ENCODE data around the gene TRIM27. TPM values are rescaled to one million over a fixed set of nuclear protein-coding genes. Genes with fewer than 3 reads are reported as not detected.

Gene TRIM27
- total and polyA plus RNA-seq, 2 experiments from 2014 or later, result 57.0 to 60.8 TPM

Small RNA genes within 50 kb of the gene (small RNA-seq; reads per million reads assigned to genes)
- not detected for gene RNU6-930P

Other genes starting within 250 kb of the TRIM27 start
- 0.56 and 1.3 TPM in 2 replicates for gene ZNF311, start 81.3 kb upstream of the TRIM27 start, total RNA-seq
- 0.54 and 0.57 TPM in 2 replicates for gene ZNF311, start 81.3 kb upstream of the TRIM27 start, polyA plus RNA-seq
- gene OR2W1, start 121.2 kb upstream of the TRIM27 start, total RNA-seq, result not detected in 2 replicates
- not detected in 2 replicates for gene OR2W1, start 121.2 kb upstream of the TRIM27 start, polyA plus RNA-seq
- gene OR2B3, start 163.3 kb upstream of the TRIM27 start, total RNA-seq, result not detected in 2 replicates
- not detected in 2 replicates for gene OR2B3, start 163.3 kb upstream of the TRIM27 start, polyA plus RNA-seq
- not detected in 2 replicates for gene OR2J1, start 175.5 kb upstream of the TRIM27 start, total RNA-seq
- not detected in 2 replicates for gene OR2J1, start 175.5 kb upstream of the TRIM27 start, polyA plus RNA-seq
- gene OR2J3, start 184.1 kb upstream of the TRIM27 start, total RNA-seq, result not detected in 2 replicates
- gene OR2J3, start 184.1 kb upstream of the TRIM27 start, polyA plus RNA-seq, result not detected in 2 replicates
- not detected in 2 replicates for gene OR2J2, start 246.9 kb upstream of the TRIM27 start, total RNA-seq
- gene OR2J2, start 246.9 kb upstream of the TRIM27 start, polyA plus RNA-seq, result not detected in 2 replicates

Measured in hepatocyte (in vitro differentiated cells).